Parathyroid adenoma (tissue), 2 donors: ENCODE data around the gene FANCE.

Experiments used
- H2AFZ ChIP-seq: fragments of 300-600 bp; sonication (generic); one replicate; pipeline ENCODE4 v1.7.0; 2017; ENCODE audit warnings: antibody characterized with exemption, mild to moderate bottlenecking
- H3K27ac ChIP-seq: fragments of 300-600 bp; sonication (generic); one replicate; pipeline ENCODE4 v1.7.0; 2017
- H3K27me3 ChIP-seq: fragments of 300-600 bp; sonication (generic); one replicate; pipeline ENCODE4 v1.7.0; 2017; ENCODE audit warnings: low read length; ENCODE audit not compliant: control insufficient read depth, insufficient read depth
- H3K36me3 ChIP-seq: fragments of 300-600 bp; sonication (generic); one replicate; pipeline ENCODE4 v1.7.0; 2017; ENCODE audit warnings: low read length; ENCODE audit not compliant: control insufficient read depth, insufficient read depth
- H3K4me1 ChIP-seq: fragments of 300-600 bp; sonication (generic); one replicate; pipeline ENCODE4 v1.7.0; 2017; ENCODE audit warnings: control low read depth
- H3K4me2 ChIP-seq: fragments of 300-600 bp; sonication (generic); one replicate; pipeline ENCODE4 v1.7.0; 2017; ENCODE audit warnings: low read length
- H3K4me3 ChIP-seq: fragments of 300-600 bp; sonication (generic); one replicate; pipeline ENCODE4 v1.7.0; 2017; ENCODE audit warnings: low read depth, low read length
- H3K79me2 ChIP-seq: fragments of 300-600 bp; sonication (generic); one replicate; pipeline ENCODE4 v1.7.0; 2017; ENCODE audit warnings: control low read depth
- H3K9ac ChIP-seq: fragments of 300-600 bp; sonication (generic); one replicate; pipeline ENCODE4 v1.7.0; 2017; ENCODE audit warnings: mild to moderate bottlenecking
- H3K9me3 ChIP-seq: fragments of 300-600 bp; sonication (generic); one replicate; pipeline ENCODE4 v1.7.0; 2017; ENCODE audit warnings: low read length; ENCODE audit not compliant: control insufficient read depth
- CTCF ChIP-seq: fragments of 300-600 bp; sonication (generic); IDR thresholded peaks from one replicate; pipeline ENCODE4 v1.7.0; 2017; ENCODE audit warnings: antibody characterized with exemption, mild to moderate bottlenecking
- donor health status: primary hyperparathyroidism.

FANCE gene

GRCh38 chr6:35506536-35506935 is 54.4 kb downstream of the FANCE start:
- Histone ChIP-seq H3K79me2 (no peaks in the 10 kb centered on the region), H2AFZ (no peak overlapping the region), H3K4me2 (no peak overlapping the region), H3K9me3 (no peaks in the 10 kb centered on the region), H3K4me1 (no peaks in the 10 kb centered on the region), H3K27ac (no peak overlapping the region), H3K27me3 (no peaks in the 10 kb centered on the region), H3K9ac (no peak overlapping the region), H3K4me3 (no peak overlapping the region), H3K36me3 (no peaks in the 10 kb centered on the region)
- no peak for TF ChIP-seq CTCF

GRCh38 chr6:35507221-35507620 is 55.1 kb downstream of the FANCE start:
- Histone ChIP-seq H3K79me2 (no peaks in the 10 kb centered on the region), H3K27ac (no peak overlapping the region), H3K36me3 (no peaks in the 10 kb centered on the region), H2AFZ (no peak overlapping the region), H3K4me1 (no peaks in the 10 kb centered on the region), H3K4me2 (no peak overlapping the region), H3K4me3 (no peak overlapping the region), H3K9ac (no peak overlapping the region), H3K9me3 (no peaks in the 10 kb centered on the region), H3K27me3 (no peaks in the 10 kb centered on the region)
- no peak for TF ChIP-seq CTCF

- Histone ChIP-seq H2AFZ (no peak overlapping the region), H3K9me3 (no peaks in the 10 kb centered on the region), H3K27me3 (no peaks in the 10 kb centered on the region), H3K4me1 (no peaks in the 10 kb centered on the region), H3K4me3 (no peak overlapping the region), H3K27ac (no peak overlapping the region), H3K9ac (no peak overlapping the region), H3K36me3 (no peaks in the 10 kb centered on the region), H3K4me2 (no peak overlapping the region), H3K79me2 (no peaks in the 10 kb centered on the region)
- TF ChIP-seq CTCF = no peak
These were observed 55.9 kb downstream of the FANCE start for GRCh38 chr6:35508027-35508426.

- H3K27me3 ChIP-seq = no peaks in the 10 kb centered on the region
- no peaks in the 10 kb centered on the region for H3K4me1 ChIP-seq
- no peak overlapping the region for H3K9ac ChIP-seq
- no peak overlapping the region for H3K27ac ChIP-seq
- no peak for TF ChIP-seq CTCF
- no peak overlapping the region for H3K4me2 ChIP-seq
- H3K4me3 ChIP-seq = no peak overlapping the region
- no peak overlapping the region for H2AFZ ChIP-seq
- no peaks in the 10 kb centered on the region for H3K9me3 ChIP-seq
- H3K36me3 ChIP-seq = no peaks in the 10 kb centered on the region
- H3K79me2 ChIP-seq = no peaks in the 10 kb centered on the region
These were observed 56.4 kb downstream of the FANCE start for GRCh38 chr6:35508542-35508941.

DNA sequence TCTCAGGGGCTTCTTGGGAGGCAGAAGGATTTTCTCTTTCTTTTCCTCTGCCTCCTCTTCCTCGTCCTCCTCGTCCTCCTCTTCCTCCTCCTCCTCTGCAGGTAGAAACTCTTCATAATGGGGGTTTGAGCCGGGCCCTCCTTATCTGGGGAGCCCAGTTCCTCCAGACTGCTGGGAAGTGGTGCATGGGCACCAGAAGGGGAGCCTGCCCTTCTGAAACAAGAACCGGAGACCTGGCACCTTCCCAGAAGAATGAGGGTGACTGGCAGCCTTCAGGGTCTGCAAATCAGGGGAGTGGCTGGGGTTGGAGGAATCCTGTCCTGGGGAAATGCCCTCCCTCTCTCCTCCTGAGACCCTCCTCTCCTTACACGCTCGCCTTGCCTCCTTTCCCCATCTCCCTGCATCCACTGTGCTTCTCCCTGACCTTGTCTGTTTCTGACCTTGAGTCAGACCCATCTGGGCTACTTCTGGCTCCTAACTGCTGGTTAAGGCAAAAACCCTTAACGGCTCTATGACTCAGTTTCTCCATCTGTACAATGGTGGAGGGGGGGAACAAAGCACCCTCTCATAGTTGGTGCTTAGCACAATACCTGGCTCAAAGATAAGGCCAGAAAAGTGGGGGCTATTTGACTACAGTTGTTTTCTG is 58.9 kb downstream of the FANCE start:
- no peak overlapping the region for H3K4me3 ChIP-seq
- no peaks in the 10 kb centered on the region for H3K36me3 ChIP-seq
- no peaks in the 10 kb centered on the region for H3K27me3 ChIP-seq

More for the DNA sequence above, 58.9 kb downstream of the FANCE start:
- Histone ChIP-seq H3K9me3 (no peaks in the 10 kb centered on the region), H2AFZ (no peak overlapping the region), H3K79me2 (no peaks in the 10 kb centered on the region), H3K4me2 (no peak overlapping the region), H3K9ac (no peak overlapping the region), H3K27ac (no peak overlapping the region), H3K4me1 (no peaks in the 10 kb centered on the region)
- TF ChIP-seq CTCF = no peak
